ENCODE measurements around the gene GPBP1. TPM values are rescaled to one million over a fixed set of nuclear protein-coding genes. Genes with fewer than 3 reads are reported as not detected.

GPBP1 gene
- total RNA-seq, 1 donor from 2014 or later = 45.6 TPM

DNA sequence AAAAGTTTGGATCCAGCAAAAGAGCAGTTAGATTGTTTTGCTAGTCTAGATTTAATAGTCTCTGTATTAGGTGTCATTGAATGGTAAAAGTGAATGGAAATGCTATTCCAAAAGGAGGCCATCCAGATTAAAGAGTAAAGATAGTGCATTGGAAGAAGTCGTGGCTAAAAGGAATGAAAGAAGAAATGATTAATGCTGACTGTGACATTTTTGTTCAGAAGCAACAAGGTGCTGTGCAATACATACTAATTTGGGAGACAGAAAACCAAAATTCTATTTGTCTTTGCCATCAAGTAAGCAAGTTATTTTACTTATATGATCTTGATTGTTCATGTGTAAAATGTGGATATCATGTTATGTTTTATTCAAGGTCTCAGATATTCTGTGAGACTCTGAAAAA lies 85.1 kb downstream of the GPBP1 start:
- Mint-ChIP-seq H3K4me3 (ENCODE audit: unreplicated experiment) (no peak overlapping the region), H3K4me1 (ENCODE audit: low read depth) (peaks cover 18% of the 10 kb centered on the region), H3K9me3 (ENCODE audit: low read depth) (no peaks in the 10 kb centered on the region), H3K36me3 (ENCODE audit: low read depth) (peaks cover 21% of the 10 kb centered on the region), H3K27ac (ENCODE audit: unreplicated experiment) (no peak overlapping the region), H3K27me3 (ENCODE audit: low read depth) (no peaks in the 10 kb centered on the region)
- no peak for DNase-seq (ENCODE audit: low spot score)
- TF ChIP-seq, protein P1, sequence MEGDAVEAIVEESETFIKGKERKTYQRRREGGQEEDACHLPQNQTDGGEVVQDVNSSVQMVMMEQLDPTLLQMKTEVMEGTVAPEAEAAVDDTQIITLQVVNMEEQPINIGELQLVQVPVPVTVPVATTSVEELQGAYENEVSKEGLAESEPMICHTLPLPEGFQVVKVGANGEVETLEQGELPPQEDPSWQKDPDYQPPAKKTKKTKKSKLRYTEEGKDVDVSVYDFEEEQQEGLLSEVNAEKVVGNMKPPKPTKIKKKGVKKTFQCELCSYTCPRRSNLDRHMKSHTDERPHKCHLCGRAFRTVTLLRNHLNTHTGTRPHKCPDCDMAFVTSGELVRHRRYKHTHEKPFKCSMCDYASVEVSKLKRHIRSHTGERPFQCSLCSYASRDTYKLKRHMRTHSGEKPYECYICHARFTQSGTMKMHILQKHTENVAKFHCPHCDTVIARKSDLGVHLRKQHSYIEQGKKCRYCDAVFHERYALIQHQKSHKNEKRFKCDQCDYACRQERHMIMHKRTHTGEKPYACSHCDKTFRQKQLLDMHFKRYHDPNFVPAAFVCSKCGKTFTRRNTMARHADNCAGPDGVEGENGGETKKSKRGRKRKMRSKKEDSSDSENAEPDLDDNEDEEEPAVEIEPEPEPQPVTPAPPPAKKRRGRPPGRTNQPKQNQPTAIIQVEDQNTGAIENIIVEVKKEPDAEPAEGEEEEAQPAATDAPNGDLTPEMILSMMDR (IDR thresholded peaks at IDR 0.05) = no peak

DNA sequence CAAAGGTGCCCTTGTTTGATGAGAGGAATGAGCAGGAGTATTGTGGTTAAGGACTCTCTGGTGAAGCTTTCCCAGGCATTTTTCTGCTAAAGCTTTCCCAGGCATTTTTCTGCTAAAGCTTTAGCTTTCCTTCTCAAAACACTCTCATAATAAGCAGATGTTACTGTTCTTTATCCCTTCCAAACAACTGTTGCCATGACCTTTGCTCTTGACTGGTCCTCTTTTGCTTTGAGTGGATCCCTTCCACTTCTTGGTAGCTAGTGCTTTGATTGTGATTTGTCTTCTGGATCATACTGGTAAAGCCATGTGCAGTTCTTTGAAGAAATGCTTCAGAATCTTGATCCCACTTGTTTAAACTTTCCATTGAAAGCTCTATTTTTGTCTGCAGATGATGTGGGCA lies 85.8 kb downstream of the GPBP1 start:
- no peak for DNase-seq (ENCODE audit: low spot score)
- no peaks in the 10 kb centered on the region for H3K27me3 Mint-ChIP-seq (ENCODE audit: low read depth)
- H3K4me3 Mint-ChIP-seq (ENCODE audit: unreplicated experiment) = no peak overlapping the region
- peaks cover 18% of the 10 kb centered on the region for H3K4me1 Mint-ChIP-seq (ENCODE audit: low read depth)
- H3K36me3 Mint-ChIP-seq (ENCODE audit: low read depth) = peaks cover 21% of the 10 kb centered on the region
- no peaks in the 10 kb centered on the region for H3K9me3 Mint-ChIP-seq (ENCODE audit: low read depth)
- H3K27ac Mint-ChIP-seq (ENCODE audit: unreplicated experiment) = no peak overlapping the region
- TF ChIP-seq, protein P1 (IDR thresholded peaks at IDR 0.05) = no peak

DNA sequence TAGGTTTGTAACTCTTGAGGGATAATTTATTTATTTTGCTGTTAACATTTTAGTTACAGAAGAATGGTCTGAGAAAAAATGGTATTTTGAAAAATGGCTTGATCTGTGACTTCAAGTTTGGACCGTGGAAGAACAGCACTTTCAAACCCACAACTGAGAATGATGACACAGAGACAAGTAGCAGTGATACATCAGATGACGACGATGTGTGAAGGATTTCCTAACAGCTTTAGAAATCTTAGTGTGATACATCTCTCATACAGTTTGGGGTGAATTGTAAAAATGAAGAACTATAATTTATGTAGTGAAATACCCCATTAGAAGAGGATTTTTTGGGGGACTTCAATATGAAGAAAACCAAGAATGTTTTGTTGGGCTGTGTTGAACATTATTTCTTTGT lies 88.7 kb downstream of the GPBP1 start:
- Mint-ChIP-seq H3K27ac (ENCODE audit: unreplicated experiment) (no peak overlapping the region), H3K4me1 (ENCODE audit: low read depth) (peaks cover 18% of the 10 kb centered on the region), H3K4me3 (ENCODE audit: unreplicated experiment) (no peak overlapping the region), H3K36me3 (ENCODE audit: low read depth) (peaks cover 21% of the 10 kb centered on the region), H3K27me3 (ENCODE audit: low read depth) (no peaks in the 10 kb centered on the region), H3K9me3 (ENCODE audit: low read depth) (no peaks in the 10 kb centered on the region)
- no peak for DNase-seq (ENCODE audit: low spot score)
- TF ChIP-seq, protein P1 (IDR thresholded peaks at IDR 0.05) = no peak

DNA sequence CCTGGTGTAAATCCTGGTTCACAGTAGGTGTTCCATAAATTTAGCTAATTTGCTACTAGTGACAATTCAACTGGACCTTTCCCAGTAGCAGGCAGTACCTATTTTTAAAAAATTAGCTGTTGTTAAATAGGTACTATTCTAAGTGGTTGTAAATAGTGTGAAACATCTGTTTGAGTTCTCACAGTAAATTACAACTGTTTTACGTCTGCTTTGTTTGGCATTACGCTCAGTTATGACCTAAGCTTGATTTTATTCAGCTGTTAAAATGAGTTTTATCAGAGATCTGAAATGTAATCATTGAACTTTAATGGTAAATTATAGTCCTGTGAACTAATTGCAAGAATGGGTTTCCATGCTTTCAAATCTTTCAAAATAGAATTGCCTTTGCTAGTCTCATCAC lies 93.9 kb downstream of the GPBP1 start:
- H3K4me1 Mint-ChIP-seq (ENCODE audit: low read depth) = no peaks in the 10 kb centered on the region
- no peak overlapping the region for H3K4me3 Mint-ChIP-seq (ENCODE audit: unreplicated experiment)
- no peaks in the 10 kb centered on the region for H3K27me3 Mint-ChIP-seq (ENCODE audit: low read depth)
- no peaks in the 10 kb centered on the region for H3K9me3 Mint-ChIP-seq (ENCODE audit: low read depth)
- peaks cover 5% of the 10 kb centered on the region for H3K36me3 Mint-ChIP-seq (ENCODE audit: low read depth)
- TF ChIP-seq, protein P1 (IDR thresholded peaks at IDR 0.05) = no peak
- no peak overlapping the region for H3K27ac Mint-ChIP-seq (ENCODE audit: unreplicated experiment)
- no peak for DNase-seq (ENCODE audit: low spot score)

DNA sequence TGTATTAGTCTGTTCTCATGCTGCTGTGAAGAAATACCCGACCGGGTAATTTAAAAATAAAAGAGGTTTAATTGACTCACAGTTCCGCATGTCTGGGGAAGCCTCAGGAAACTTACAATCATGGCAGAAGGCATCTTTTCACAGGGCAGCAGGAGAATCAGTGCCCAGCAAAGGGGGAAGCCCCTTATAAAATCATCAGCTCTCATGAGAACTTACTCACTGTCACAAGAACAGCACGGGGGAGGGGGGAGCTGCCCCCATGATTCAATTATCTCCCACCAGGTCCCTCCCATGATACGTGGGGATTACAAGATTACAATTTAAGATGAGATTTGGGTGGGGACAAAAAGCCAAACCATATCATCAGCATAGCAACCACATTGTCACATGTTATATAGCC lies 102.5 kb downstream of the GPBP1 start:
- Mint-ChIP-seq H3K4me1 (ENCODE audit: low read depth) (peaks cover 3% of the 10 kb centered on the region), H3K36me3 (ENCODE audit: low read depth) (no peaks in the 10 kb centered on the region), H3K27me3 (ENCODE audit: low read depth) (no peaks in the 10 kb centered on the region), H3K9me3 (ENCODE audit: low read depth) (peaks cover 3% of the 10 kb centered on the region), H3K27ac (ENCODE audit: unreplicated experiment) (no peak overlapping the region), H3K4me3 (ENCODE audit: unreplicated experiment) (no peak overlapping the region)
- TF ChIP-seq, protein P1 (IDR thresholded peaks at IDR 0.05) = no peak
- DNase-seq (ENCODE audit: low spot score) = no peak

Measured in chondrocyte (in vitro differentiated cells).